Activated CD8-positive, alpha-beta T cell treated with anti-CD3 and anti-CD28 coated beads, Interleukin-2, amount 10 ng/mL, durations not matched to agents 7 days and 5 days (primary cell): ENCODE measurements around the gene TRIM8. TPM values are rescaled to one million over a fixed set of nuclear protein-coding genes. Genes with fewer than 3 reads are reported as not detected.

Experiments used
- ATAC-seq: fragments of 150-1000 bp; cut with Tn5 transposase; one replicate; pipeline ENCODE4 v1.10.0; 2021; ENCODE audit warnings: moderate library complexity
- CTCF ChIA-PET: fragments of 350-600 bp; sonication (Branson Sonifier 250); formaldehyde crosslinking; loops from one replicate; lab custom pipeline; 2021; ENCODE audit warnings: antibody characterized with exemption; lab: Charles Lee
- POLR2A ChIA-PET: fragments of 350-600 bp; sonication (Branson Sonifier 250); formaldehyde crosslinking; loops from one replicate; lab custom pipeline; 2021; ENCODE audit warnings: antibody characterized with exemption; lab: Charles Lee
- DNase-seq: peaks from one replicate; pipeline ENCODE4 v3.0.0-alpha.2; 2020
- H3K27ac Mint-ChIP-seq: one replicate; pipeline ENCODE4 v1.8.0; 2021; ENCODE audit warnings: mild to moderate bottlenecking, mixed read lengths
- H3K27me3 Mint-ChIP-seq: one replicate; pipeline ENCODE4 v1.8.0; 2021; ENCODE audit warnings: low read depth, mixed read lengths
- H3K36me3 Mint-ChIP-seq: one replicate; pipeline ENCODE4 v1.8.0; 2021; ENCODE audit warnings: low read depth, mixed read lengths
- H3K4me1 Mint-ChIP-seq: one replicate; pipeline ENCODE4 v1.8.0; 2021; ENCODE audit warnings: low read depth, mixed read lengths
- H3K4me3 Mint-ChIP-seq: one replicate; pipeline ENCODE4 v1.8.0; 2021; ENCODE audit warnings: mild to moderate bottlenecking, mixed read lengths
- H3K9me3 Mint-ChIP-seq: one replicate; pipeline ENCODE4 v1.8.0; 2022; ENCODE audit warnings: mixed read lengths; ENCODE audit not compliant: insufficient read depth
- total RNA-seq, 2 experiments: library from RNA; stranded (reverse); gene quantifications; one replicate each; pipeline ENCODE4 v1.2.3, GENCODE V29; 2021

Gene TRIM8, protein sequence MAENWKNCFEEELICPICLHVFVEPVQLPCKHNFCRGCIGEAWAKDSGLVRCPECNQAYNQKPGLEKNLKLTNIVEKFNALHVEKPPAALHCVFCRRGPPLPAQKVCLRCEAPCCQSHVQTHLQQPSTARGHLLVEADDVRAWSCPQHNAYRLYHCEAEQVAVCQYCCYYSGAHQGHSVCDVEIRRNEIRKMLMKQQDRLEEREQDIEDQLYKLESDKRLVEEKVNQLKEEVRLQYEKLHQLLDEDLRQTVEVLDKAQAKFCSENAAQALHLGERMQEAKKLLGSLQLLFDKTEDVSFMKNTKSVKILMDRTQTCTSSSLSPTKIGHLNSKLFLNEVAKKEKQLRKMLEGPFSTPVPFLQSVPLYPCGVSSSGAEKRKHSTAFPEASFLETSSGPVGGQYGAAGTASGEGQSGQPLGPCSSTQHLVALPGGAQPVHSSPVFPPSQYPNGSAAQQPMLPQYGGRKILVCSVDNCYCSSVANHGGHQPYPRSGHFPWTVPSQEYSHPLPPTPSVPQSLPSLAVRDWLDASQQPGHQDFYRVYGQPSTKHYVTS
- total RNA-seq: 10 to 100 TPM; 45.0 to 47.1 TPM

DNA sequence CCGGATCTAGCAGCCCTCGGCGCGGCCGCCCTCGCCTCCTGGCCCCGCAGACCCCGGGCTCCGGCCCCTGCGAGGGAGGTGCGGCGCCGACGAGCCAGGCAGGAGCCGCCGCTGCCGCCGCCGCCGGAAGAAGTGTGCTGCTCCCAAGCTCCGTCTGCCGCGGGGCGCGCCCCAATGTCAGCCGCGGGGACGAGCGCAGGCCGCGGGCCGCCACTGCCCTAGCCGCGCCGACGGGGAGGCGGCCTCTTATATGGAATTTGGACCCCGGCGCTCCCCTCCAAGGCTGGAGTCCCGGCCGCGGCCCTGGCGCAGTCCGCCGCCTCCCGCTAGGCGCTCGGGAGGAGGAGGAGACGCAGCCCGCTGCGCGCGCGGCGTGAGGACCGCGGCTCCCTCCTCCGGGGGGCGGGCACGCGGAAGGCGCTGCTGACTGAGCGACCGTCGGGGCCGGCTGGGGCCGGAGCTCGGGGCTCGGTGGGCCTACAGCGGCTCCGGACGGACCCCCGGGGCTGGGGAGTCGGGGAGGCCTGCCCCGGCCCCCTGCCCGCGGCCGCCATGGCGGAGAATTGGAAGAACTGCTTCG lies at the start of gene TRIM8:
Gene TRIM8, plus strand, starts transcription at position 414 of the 580 bp plus-strand sequence. Its CDS starts 139 bp downstream, at position 553.
- Mint-ChIP-seq H3K4me1 (peaks cover 38% of the 10 kb centered on the region), H3K36me3 (peaks cover 24% of the 10 kb centered on the region), H3K27me3 (peaks cover 4% of the 10 kb centered on the region), H3K27ac (peak within 1 kb of the TSS; percentile 94), H3K4me3 (peak within 1 kb of the TSS; percentile 99), H3K9me3 (no peaks in the 10 kb centered on the region)
- CTCF ChIA-PET: interaction anchor here (1.1 to 4.6 kb wide), 13 partner anchors 9 to 166 kb away, joined by 3 to 51 read pairs (median 6); partner anchors contain the start of genes ARL3, SFXN2, SUFU and WBP1L
- POLR2A ChIA-PET: interaction anchor here (1.1 to 4.9 kb wide), 10 partner anchors 10 to 548 kb away, joined by 3 to 44 read pairs (median 13); partner anchors contain the start of genes ARL3 and SFXN2
- DNase-seq: peak; percentile 67
- peak; percentile 8 for ATAC-seq

DNA sequence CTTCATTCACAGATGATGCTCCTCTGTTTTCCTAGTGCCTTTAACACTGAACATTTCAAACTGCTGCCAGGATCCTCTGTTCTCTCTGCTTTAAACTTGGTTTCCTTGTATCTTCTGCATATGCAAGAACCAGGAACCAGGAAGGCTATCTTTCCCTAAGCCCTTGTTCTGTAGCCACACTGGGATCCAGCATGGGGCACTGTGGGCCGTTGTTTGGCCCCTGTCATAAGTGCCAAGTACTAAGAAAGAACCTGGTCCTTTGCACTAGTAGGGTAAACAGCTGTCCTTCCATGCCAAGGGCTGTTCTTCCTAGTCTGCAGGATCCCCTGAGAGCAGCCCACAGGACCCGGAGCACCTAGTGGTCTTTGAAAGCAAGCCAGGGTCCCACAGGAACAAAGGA lies 49.0 kb upstream of the TRIM8 start:
- DNase-seq: no peak
- no peak for ATAC-seq
- ChIA-PET CTCF (interaction anchor here (0.9 to 6.1 kb wide), 9 partner anchors 7 to 369 kb away, joined by 3 to 25 read pairs (median 5); partner anchors contain the start of genes ACTR1A and SUFU), POLR2A (no interaction called here)
- Mint-ChIP-seq H3K9me3 (no peaks in the 10 kb centered on the region), H3K27ac (no peak overlapping the region), H3K4me3 (no peak overlapping the region), H3K36me3 (no peaks in the 10 kb centered on the region), H3K27me3 (no peaks in the 10 kb centered on the region), H3K4me1 (peaks cover 5% of the 10 kb centered on the region)

DNA sequence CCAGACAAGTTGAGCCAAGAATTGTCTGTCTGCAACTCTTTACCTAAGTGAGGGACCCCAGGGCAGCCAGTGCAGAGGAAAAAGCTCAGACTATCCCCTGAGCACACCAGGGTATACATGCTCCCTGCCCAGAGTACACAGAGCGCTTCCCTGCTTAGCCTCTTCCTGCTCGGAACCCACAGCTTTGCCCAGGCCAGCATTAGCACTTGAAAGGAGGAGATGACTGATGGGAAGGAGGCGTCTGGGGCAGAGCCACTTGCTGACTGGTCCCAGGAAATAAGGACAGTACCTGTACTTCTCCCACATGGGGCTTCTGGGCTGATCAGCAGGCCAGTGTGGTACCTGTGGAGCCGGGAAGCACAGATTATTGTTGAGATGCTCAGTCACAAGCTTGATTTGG lies 48.4 kb upstream of the TRIM8 start:
- Mint-ChIP-seq H3K27ac (no peak overlapping the region), H3K9me3 (no peaks in the 10 kb centered on the region), H3K27me3 (no peaks in the 10 kb centered on the region), H3K4me3 (no peak overlapping the region), H3K4me1 (peaks cover 5% of the 10 kb centered on the region), H3K36me3 (no peaks in the 10 kb centered on the region)
- ChIA-PET POLR2A (no interaction called here), CTCF (interaction anchor here (0.7 to 6.1 kb wide), 22 partner anchors 8 to 369 kb away, joined by 3 to 25 read pairs (median 4); partner anchors contain the start of genes ACTR1A and SUFU)
- ATAC-seq (no peak), DNase-seq (no peak)

DNA sequence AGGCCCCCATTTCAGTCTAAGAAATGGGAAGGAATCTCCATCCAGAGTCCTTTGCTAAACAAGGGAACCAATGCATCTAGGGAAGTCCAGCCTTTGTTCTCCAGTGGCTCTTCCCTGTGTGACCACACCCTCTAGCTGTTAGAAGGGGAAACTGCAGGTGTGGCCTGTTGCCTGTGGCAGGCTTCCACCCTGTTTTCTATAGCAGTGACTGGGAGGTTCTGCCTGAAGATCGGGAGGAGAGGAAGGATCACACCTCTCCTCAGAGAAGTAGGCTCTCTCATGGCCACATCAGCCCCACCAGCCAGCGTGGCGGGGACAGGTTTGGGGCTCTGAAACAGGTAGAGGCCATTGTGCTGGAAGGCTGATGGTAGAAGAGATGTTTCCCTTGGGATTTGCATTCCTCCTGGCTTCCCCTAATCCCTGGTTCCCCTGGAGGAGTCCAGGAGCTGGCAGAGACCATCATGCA lies 47.7 kb upstream of the TRIM8 start:
- POLR2A ChIA-PET: no interaction called here
- CTCF ChIA-PET: interaction anchor here (0.6 to 6.1 kb wide), 22 partner anchors 9 to 370 kb away, joined by 3 to 25 read pairs (median 4); partner anchors contain the start of genes ACTR1A and SUFU
- DNase-seq (peak; percentile 55), ATAC-seq (peak; percentile 86)
- Mint-ChIP-seq H3K4me3 (no peak overlapping the region), H3K36me3 (no peaks in the 10 kb centered on the region), H3K27me3 (no peaks in the 10 kb centered on the region), H3K9me3 (no peaks in the 10 kb centered on the region), H3K4me1 (peaks cover 4% of the 10 kb centered on the region), H3K27ac (no peak overlapping the region)

DNA sequence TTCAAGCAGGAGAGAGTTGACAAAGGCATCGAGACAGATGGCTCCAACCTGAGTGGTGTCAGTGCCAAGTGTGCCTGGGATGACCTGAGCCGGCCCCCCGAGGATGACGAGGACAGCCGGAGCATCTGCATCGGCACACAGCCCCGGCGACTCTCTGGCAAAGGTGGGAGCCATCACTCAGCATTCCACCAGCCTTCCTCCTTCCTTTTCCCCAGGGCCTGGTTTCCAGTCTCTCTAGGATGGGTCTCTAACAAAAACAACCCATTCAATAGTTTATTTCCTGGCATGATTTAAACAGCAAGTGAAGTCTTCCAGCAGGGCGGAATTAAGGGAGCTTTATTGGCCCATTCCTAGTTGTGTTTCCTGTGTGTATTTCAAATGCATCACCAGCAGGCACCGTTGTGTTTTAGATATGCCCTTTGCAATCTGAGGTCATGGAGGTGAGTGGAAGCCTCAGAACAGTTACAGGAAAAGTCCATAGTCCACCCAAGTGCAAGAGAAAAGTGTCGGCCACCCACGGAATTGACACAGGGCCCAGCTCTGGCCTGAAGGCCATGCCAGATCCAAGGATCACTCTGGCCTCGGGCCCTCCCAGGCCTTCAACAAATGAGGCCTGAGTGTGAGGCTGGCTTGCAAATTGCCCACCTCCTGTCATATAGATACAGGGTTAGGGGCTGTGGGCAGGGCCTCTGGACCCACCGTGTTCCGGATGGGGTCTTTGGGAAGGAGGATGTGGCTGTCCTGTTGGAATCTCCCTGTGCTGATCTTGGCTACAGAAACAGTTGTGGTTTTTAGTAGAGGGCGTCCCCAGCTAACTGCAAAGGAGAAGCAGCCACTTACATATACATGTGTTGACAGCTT lies 46.9 kb upstream of the TRIM8 start:
- Mint-ChIP-seq H3K36me3 (no peaks in the 10 kb centered on the region), H3K27me3 (no peaks in the 10 kb centered on the region), H3K9me3 (no peaks in the 10 kb centered on the region), H3K4me3 (no peak overlapping the region), H3K4me1 (no peaks in the 10 kb centered on the region), H3K27ac (no peak overlapping the region)
- no peak for DNase-seq
- no peak for ATAC-seq
- CTCF ChIA-PET: interaction anchor here (0.6 to 6.1 kb wide), 19 partner anchors 9 to 232 kb away, joined by 3 to 25 read pairs (median 4); partner anchors contain the start of genes ACTR1A and SUFU
- POLR2A ChIA-PET: no interaction called here

DNA sequence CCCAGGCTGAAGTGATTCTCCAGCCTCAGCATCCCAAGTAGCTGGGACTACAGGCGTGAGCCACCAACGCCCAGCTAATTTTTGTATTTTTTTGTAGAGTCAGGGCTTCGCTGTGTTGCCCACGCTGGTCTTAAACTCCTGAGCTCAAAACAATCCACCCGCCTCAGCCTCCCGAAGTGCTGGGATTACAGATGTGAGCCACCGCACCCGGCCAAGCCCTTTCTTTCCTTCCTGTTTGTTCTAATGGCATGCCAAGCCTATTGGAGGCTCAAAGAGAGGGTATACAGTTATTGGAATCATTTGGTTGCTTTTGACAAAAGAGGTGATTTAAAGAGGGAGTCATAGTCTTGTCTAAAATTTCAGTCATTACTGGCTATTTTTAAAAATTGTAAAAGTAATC lies 46.0 kb upstream of the TRIM8 start:
- no peak overlapping the region for H3K27ac Mint-ChIP-seq
- H3K4me3 Mint-ChIP-seq: no peak overlapping the region
- POLR2A ChIA-PET: no interaction called here
- no peaks in the 10 kb centered on the region for H3K9me3 Mint-ChIP-seq
- H3K4me1 Mint-ChIP-seq: no peaks in the 10 kb centered on the region
- DNase-seq (no peak), ATAC-seq (no peak)
- CTCF ChIA-PET: interaction anchor here (1.0 to 3.5 kb wide), 2 partner anchors 72 to 95 kb away, joined by 3 to 18 read pairs; partner anchors contain the start of genes ACTR1A and SUFU
- no peaks in the 10 kb centered on the region for H3K27me3 Mint-ChIP-seq
- H3K36me3 Mint-ChIP-seq: no peaks in the 10 kb centered on the region

DNA sequence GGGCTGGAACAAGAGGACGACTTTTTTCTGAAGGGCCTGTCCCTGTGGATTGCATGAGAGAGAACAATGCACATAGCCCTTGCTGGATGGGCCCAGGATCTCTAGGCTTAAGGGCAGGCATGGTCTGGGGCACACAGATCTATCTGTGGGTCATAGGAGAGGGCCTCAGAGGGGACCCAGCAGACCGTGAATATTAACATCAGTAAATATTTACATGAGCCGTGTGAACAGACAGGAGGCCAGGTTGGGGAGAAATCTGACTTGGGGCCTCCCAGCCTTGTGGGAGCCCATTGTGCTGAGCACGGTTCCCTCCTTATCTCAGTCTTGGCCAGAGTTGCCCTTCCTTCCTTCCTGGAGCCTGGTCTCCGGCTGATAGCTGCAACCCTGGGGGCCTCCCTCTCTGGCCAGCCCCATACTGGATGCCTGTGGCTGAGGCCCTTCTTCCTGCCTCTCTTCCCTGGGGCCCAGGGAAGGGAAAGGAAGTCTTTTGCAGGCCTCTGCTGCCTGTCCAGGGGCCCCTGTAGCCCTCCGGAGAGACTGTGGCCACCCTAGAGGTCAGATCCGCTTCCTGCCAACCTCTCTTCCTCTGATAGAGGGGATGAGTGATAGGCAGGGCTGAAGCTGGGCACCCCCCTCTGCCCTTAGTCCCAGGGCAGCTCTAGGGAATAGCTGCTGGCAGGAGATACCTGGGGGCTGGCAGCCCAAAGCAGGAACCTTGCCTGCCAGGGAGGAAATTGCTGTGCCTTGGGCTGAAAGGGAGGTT lies 44.5 kb upstream of the TRIM8 start:
- DNase-seq (no peak), ATAC-seq (no peak)
- Mint-ChIP-seq H3K36me3 (no peaks in the 10 kb centered on the region), H3K4me1 (peaks cover 3% of the 10 kb centered on the region), H3K27me3 (no peaks in the 10 kb centered on the region), H3K9me3 (no peaks in the 10 kb centered on the region), H3K27ac (no peak overlapping the region), H3K4me3 (no peak overlapping the region)
- POLR2A ChIA-PET: no interaction called here
- CTCF ChIA-PET: interaction anchor here (0.7 to 1.4 kb wide), 3 partner anchors 9 to 36 kb away, joined by 3 read pairs; no protein-coding TSS in a partner anchor

DNA sequence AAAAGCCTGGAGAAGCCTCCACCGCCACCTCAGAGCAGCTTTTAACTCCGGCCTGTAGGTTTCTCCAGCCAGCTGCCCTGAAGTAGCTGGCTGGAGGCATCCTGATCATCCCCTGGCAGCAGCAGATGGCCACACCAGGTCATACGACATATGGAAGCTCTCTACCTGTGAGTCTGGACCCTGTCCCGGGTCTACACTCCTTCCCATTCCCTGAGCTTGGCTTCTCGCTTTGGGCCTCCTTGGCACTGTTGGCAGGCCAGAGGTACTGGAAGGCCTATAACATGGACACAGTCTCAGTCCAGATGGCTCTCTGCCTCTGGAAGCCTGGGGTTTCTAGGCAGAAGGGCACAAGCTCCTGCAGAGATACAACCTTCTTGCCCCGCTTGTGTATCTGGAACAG lies 43.5 kb upstream of the TRIM8 start:
- Mint-ChIP-seq H3K27me3 (no peaks in the 10 kb centered on the region), H3K27ac (no peak overlapping the region), H3K4me1 (peaks cover 3% of the 10 kb centered on the region), H3K36me3 (no peaks in the 10 kb centered on the region), H3K4me3 (no peak overlapping the region), H3K9me3 (no peaks in the 10 kb centered on the region)
- ATAC-seq: no peak
- CTCF ChIA-PET: interaction anchor here (0.7 to 1.4 kb wide), 4 partner anchors 8 to 114 kb away, joined by 3 read pairs; partner anchors contain the start of genes ARL3 and SFXN2
- POLR2A ChIA-PET: no interaction called here
- no peak for DNase-seq

DNA sequence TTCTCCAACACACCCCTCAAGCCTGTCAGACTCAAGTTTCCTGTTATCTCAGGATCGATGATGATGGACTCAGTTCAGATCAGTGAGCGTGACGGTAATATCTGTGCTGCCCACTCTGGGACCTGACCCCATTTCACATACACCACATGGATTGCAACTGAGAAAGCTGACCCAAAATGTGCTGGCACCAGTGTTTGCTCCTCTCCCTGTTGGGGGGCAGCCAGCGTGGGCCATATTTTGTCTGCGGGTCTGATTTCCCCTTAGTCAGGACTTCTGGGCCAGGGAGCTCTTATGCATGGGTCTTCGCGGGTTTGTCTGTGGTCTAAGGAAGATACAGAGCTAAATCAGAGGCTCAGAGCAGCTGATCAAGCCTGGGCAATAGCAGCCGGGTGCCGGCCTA lies 42.6 kb upstream of the TRIM8 start:
- Mint-ChIP-seq H3K4me1 (peaks cover 3% of the 10 kb centered on the region), H3K27me3 (no peaks in the 10 kb centered on the region), H3K27ac (no peak overlapping the region), H3K9me3 (no peaks in the 10 kb centered on the region), H3K4me3 (no peak overlapping the region), H3K36me3 (no peaks in the 10 kb centered on the region)
- no peak for DNase-seq
- ChIA-PET POLR2A (interaction anchor here (0.9 kb wide), 1 partner anchor 43 kb away, joined by 3 read pairs; no protein-coding TSS in a partner anchor), CTCF (interaction anchor here (1.2 to 2.0 kb wide), 3 partner anchors 10 to 34 kb away, joined by 3 to 6 read pairs (median 5); no protein-coding TSS in a partner anchor)
- ATAC-seq: no peak
